NCI-H446 treated with DMSO at 0.1 percent for 48 hours (cell line): ENCODE measurements around the gene OGA.
A peak's percentile ranks its signal among the peaks of the same experiment; 100 is the strongest.

Experiments
- DNase-seq: peaks from one replicate; lab custom pipeline; 2025; lab: John Stamatoyannopoulos, UW

The OGA gene

DNA sequence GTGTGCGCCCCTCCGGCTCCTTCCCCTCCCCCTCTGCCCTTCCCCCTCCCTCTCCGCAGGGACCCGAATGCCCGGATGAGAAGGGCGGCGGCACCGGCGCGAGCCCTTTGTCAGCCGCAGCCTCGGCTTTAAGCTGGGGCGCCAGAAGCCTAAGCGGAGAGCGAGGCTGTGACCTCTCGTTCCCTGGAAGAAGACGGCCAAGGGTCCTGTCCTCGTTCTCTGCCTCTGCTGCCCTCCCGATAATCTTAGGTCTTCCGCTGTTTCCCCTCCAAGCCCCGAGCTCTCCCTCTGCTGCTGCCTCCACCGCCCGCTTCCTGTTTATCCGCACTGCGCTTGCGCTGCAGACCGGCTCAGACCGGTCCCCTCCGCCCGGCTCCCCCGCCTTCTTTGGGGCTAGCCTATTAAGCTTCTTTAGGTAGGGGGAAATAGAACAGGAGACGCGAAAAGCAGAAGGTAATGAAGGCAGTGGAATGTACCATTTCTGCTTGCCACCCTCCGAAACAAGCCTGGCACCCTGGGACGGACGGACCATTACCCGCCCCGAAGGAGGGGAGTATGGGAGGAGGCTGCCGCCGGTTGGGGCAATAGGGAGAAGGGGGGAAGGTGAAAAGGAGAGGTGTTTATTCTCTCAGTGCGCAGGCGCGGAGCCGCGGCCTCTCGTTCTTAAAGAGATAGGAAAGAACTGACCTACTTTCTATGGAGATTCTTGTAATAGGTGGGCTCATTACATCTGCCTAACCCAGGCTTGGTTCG, at the start of gene OGA:
Gene OGA, minus strand, starts transcription at position 326 of the 753 bp plus-strand sequence. CDS start 422 bp downstream, outside the sequence.
- peak; percentile 96 for DNase-seq

DNA sequence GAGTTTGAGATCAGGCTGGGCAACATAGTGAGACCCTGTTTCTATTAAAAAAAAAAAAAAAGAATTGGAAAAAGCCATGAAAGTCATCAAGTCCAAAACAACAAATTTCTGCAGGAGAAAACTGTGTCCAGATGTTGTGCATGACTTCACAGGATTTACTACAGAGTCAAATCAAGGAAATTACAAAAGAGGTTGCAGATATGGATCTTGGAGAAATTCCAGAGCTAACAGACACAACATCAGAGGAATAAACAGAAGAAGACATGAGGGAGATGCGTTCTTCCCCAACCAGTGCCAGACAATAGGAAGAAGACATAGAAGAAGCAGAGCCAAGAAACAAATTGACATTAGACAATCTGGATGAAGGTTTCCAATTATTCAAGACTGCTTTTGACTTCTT, 49.7 kb upstream of the OGA start:
- DNase-seq: no peak

DNA sequence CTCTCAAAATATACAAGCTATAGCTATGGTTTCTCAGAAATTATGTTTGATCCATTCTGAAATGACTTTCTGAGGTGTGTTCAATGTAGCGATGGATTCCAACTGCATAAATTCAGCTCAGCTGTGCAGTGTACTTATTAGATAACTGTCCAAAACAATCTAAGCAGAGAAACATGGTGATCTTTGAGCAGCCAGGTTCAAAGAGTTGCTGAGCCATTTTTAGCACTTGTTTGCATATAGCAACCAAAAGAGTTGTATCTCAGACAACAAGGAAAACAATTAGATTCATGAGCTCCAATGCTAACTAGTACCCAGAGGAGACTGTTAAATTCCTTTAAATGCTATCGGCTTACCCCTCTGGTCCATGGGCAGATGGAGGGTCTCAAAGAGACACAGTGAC, 41.3 kb upstream of the OGA start:
- DNase-seq: no peak

DNA sequence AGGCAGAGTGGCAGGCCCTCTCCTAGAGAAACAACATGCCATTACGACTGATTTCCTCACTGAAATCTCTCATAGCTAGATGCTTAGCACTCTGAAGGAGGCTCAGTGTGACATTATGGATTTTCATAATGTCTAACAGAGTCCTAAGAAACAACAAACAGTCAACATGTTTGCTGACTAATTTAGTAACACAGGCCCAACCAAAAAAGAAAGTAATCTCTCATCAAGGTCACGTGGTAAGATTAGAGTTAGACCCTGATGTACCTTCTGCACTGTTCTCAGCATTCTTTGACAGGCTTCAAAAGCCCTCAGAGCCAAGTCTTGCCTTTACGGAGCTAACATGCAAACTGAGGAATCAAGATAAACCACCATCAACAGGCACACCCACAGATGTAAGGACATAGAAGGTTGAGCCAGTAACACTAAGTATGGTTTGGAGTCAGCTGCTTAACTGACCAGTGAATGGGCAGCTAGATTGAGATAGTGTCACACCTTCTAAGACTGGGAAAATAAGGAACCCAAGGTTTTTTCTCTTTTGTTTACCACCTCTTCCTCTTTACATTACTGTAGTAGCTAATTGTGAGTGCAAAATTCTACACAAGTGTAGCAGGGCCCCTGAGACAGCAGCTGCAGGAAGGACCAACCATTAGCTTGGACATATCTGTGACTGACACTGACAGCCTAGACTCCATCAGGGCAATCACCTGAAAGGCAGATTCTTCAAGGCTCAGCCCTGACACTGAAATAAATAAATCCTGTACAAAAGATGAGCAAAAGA, 40.7 kb upstream of the OGA start:
- DNase-seq: no peak

DNA sequence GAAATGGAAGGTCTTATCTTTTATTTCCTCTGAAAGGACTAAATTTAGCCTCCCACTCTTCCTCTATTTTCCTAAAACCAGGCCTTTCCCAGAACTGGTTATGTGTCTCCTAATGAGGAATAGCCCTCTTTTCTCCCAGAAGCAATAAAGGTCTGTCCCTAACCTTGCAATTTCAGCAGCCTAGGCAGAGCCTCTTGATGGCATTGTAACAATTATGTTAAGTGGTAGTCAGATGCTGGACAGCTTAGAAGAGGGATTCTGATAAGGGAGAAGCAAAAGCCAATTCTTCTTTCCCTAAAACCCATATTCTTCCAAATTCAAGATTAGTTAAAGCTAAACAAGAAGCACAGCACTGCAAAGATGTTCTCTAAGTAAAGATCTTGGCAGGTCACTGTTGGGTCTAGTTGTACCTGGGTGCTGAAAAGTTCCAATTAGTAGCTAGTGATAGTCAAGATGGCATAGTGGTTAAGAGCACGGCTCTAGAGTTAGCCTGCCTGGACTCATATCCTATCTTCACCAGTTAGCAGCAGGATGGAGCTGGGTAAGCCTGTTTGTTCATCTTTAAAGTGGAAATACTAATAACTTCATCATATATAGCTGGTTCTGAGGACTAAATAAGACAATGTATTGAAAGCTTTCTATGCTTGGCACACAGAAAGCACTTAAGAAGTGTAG, 39.7 kb upstream of the OGA start:
- no peak for DNase-seq

DNA sequence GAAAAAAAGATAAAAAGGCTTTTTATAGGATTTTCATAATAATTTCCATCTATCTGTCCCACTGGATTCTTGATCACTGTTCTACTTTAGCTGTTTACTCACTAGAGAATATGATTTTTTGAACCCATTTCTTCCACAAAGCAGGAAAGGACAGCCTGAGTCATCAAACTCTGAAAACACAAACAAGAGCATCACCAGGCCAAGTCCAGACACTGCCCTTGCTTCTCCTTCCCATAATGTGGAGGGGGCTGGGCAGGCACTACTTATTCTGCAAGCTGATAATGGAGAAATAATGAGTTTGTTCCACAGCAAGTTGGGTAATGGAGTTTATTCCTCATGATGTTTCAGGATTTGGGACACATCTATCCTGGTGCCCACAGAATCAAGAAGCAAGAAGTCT, 38.4 kb upstream of the OGA start:
- DNase-seq: no peak

DNA sequence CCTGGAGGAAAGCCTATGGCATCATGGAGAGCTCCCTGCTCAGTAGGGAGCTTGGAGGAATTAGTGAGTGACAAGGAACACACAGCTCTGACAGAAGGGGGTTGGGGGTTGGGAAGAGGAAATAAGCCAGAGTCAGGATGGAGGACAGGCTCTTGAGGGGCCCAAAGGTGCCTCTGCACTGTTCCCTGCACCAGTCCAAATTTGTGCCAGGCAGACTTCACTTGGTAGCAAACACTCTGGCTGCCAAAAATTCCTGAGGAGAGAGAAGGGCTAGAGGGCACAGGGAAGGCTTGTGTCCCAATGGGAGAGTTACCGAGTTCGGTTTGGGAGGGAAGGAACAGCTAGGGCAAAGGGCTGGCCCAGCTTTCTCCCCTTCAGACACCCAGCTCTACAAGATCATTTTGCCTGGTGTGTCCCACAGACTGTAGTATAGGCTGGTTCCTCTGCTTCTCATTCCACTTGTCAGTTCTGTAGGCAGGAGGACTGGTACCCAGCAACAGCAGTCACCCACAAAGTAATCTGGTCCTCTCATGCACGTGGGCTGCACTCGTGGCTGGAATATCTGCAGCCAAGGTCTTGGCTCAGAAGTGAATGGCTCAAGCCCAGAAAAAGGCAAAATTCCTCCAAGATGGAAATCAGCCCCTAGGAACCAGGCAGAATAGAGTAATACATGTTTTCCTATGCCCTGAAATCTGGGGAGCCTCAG, 33.3 kb upstream of the OGA start:
- no peak for DNase-seq

DNA sequence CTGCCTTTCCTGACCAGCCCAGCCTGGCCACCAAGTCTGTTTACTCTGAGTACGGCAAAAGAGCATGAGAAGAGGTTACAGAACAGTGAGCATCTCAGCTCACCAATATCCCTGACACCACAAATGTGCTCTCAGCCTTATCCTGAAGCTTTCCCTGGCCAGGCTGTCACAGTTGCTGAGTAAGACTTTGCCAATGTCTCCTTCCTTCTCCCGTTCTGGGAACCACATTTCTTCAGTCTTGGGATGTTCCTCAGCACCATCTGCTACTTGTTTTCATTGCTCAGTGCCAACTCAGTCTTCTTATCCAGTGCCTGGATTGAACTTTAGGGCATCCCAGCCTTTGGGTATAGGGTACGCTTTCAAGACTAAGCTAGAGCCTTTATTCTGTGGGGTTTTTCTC, 32.5 kb upstream of the OGA start:
- no peak for DNase-seq

DNA sequence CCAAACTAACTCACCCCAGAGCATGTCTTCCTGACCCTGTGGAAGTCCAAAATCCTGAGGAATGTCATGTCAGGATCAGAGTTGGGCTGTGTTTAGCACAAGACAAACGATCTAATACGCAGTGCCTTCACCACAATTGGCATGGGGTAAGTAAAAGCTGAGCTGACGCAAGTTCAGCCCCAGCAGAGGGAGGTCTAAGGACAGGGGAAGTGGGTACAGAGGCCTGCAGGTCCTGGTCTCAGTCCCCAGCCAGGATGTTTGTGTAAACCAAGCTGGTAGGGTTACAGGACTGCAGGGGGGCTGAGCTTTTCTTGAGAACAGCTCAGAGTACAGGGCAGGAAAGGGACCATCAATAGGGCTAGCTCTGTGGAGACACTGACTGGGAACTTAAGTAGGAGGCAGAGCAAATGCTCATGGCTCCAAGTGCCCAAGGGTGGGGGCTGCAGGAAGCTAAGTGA, 30.7 kb upstream of the OGA start:
- DNase-seq: no peak

DNA sequence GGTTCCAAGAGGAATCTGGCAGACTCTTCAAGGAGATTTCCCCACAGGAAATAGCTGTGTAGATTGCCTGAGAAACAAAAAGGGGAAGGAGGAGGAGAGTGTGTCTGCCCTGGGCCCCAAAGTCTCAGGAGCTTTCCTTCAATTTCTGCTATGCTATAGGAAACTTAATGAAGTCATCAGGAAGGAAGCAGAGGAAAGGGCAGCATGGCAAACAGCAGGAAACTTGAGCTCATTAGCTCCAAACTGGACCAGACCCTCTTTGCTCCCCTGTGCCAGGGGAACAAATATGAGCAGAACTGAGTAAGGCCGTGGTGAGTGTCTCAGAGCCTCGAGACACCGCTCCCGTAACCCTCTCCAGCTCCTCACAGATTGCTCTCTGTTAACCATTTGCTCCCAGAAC, 30.2 kb upstream of the OGA start:
- DNase-seq: no peak

DNA sequence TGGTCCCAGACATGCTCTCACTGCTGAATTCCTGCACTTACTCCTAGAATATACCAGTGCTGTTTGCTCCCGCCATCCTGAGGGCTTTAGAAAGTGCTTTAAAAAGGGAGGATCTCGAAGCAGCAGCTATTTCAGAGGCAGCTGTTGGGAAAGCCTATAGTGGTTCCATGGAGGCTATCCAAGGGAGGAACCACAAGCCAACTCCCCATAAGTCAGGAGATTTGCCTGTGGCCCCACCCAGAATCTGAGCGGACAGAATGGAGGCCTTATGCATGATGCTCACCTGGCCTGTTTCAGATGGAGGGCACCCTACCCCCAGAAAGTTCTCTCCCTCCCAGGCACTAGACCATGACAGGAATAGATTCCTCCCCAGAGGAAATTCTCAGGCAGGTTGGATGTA, 27.6 kb upstream of the OGA start:
- DNase-seq: no peak

DNA sequence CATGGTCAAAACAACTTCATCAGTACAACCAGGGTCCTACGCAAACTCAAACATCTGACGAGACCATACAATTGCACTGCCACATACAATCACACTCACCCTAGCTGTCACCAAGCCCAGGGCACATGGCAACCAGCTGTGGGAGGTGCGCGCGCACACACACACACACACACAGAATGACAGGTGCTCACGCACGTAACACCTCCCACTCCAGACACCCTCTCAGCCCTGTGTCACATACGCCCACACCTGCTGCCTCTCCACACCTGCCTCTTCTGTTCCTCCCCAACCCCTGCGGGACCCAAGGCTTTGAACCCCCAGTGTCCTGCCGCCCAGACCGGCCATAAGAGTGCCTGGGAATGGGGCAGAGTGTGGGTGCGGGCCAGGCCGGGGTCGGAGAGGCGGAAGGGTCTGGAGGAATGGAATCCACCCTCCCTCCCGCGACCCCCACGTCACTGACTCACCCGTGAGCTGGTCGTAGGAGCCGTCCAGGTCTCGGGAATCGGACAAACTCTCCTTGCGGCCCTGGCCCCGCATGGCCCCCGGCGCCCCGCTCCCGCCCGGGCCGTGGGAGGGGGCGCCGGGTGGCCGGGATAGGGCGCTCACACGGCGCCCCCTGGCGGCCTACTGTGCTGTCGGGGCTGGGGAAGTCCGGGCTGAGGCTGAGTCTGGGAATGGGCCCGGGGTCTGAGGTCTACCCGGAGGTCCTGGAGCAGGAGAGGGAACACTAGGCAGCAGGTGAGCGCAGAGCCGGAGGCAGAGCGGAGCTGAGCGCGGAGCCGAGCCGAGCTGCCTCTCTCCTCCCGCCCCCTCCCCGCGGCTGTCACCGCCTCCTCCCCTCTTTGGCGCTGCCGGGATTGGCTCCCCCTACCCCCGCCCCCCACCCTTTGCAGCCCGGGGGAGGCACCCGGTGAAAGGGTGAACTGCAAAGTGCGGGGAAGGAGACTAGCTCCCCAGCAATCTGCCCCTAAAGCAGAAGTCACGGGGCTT, 25.1 kb upstream of the OGA start, which contains the start of gene KCNIP2:
Gene KCNIP2, minus strand, starts transcription at position 769 of the 990 bp plus-strand sequence. Its CDS starts 232 bp downstream, at position 537.
- peak; percentile 4 for DNase-seq

DNA sequence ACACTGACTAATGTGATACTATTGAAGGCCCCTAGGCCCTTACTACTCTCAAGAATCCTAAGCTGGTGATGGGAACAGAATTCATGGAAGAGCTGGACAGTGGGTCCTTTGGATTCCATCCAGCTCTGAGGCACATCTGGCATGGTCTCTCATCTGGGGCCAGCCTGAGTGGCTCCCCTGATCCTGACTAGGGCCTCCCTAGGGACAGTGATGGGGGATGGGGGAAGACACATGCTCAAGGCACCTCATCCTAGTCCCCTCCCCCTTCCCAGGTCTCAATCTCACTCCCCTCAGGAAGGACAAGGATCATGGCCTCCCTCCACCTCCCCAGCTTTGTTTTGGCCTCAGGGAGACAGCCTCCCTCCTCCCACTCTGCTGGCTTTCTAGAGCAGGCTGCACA, 23.6 kb upstream of the OGA start:
- DNase-seq: no peak

DNA sequence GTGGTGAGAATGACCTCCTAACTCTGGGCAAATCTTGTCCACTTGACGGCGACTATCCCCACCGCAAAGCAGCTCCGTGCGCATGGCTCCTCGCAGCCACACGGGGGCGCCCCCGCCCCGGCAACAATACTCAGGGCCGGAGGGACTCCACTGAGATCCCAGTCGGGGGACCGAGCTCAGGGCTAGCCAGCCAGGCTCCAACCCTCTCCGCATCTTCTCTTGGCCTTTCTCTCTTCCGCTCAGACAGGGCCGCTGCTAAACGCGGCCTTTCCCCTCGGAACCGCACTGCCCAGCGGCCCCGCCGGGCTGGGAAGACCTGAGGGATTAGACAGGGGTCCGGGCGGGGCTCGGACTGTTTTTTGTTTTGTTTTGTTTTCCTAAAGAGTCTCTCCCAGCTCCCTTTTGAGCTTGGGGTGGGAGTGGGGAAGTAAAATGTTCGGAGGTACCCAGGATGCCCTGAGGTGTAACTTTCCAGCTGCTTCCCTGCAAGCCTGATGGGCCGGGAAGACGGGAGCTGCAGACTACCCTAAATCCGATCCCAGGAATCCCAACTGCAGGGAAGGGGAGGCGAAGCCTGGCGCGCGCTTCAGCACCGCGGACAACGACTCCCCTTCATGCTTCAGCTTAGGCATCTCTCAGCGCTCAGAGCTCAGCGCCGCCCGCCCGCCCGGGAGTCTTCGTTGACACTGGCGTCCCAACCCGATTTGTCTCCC, 22.7 kb upstream of the OGA start:
- peak; percentile 2 for DNase-seq

DNA sequence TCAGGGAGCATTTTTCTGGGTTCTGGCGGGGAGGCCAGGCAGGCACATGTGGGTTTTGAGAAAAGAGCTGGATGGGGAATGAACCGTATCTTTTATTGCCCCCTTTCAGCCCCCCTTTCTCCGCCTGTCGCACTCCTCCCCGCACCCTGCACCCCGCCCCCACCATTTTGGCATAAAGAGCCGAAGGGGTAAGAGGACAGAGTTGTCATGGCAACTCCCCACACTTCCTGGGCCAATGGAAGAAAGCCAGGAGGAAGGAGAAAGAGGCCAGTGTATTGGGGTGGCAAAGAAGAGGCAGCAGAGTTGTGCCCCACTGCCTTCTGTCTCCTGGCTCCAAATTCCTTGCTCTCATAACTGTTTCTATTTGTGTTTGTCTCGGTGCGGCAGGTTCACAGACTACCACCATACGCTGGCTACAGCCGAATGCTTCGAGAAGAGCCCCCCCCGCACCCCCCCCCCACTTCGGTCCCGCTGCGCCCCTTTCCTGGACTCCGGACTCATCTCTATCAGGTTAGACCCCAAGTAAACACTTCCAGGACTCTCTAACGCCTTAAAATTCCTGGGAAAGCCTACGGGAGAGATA, 21.9 kb upstream of the OGA start:
- DNase-seq: no peak

DNA sequence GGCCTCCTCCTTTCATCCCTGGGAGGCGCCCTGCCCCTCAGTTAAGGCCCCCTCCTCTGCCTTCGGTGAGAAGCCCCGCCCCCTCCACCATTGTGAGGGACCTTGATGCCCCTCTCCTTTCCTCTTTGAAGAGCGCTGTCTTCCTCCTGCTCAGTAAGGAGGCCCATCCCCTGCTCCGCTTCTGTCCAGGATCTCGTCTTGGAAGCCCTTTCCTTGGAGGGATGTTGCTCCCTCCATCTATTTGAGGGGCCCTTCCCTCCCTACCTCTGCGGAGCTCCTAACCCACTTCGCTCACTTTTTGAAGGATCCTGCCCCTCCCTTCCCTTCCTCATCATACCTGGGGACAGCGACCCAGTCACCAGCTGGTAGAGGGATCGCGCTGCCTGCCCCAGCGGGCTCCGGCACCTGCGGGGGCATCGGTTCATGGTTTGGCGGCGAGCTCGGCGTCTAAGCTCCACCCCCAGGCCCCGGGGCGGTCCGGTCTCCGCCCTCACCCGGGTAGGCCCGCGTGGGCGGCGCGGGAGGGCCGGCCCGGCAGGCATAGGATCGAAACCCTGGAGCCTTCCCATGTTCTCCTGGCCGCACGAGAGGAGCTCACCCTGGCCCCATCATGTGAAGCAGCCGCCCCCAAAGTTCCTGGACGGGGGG, 21.3 kb upstream of the OGA start:
- DNase-seq: no peak

DNA sequence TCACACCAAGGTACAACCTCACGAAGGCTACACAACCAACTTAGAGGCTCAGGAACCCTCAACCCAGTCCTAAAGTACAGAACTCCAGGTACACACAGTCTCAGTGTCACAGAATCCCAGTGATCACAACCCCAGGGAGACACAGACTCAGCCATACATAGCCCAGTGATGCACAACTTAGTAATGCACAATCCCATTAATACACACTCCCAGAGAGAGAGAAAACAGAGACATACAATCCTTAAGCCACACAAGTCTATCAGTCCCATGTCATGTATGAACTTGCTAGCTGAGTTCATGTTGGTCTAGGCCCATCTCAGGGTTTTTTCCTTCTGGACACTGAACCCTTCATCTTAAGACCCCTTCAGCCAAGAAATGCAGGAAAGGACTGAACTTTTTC, 20.8 kb upstream of the OGA start:
- no peak for DNase-seq

DNA sequence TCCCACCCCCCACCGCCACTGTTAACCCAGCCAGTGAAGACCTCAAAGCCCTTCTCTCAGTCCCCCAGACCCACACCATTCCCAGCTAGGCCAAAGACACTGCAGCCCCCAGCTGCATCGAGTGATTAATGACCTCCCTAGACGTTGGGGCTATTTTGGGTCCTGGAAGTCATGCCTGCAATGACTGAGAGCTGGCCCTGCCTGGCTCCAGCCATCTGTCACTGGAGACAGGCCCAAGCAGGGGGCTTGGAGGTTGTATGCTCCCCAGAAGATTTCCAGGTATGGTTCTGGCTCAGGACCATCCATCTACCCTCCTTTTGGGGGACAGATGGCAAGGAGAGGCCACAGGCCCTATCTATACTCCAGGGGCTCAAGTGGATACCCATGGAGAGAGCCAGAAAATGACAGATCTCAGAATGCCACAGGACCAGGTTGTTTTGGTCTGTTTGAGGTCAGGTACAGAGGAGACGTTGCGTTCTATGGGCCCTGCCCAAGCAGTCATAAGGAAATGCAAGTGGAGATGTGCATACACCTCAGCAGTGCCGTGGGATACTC, 20.2 kb upstream of the OGA start:
- DNase-seq: no peak

DNA sequence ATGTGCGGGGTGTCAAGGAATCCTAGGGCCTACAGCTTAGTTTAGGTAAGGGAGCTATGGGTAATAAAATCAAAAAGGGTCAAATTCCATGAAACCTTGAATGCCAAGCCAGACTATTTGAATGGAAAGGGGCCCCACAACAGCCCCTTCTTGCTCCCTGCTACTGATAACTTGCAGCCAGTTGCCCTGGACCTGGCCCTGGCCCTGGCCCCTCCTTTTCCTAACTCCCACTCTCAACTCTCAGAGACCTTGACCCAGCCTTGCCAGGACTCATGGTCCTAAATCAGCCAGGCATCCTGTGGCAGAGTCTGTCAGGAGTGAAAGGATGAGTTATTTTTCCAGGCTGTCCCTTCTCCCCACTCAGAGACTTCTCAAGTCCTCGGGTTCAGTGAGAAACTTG, 19.5 kb upstream of the OGA start:
- no peak for DNase-seq
